Activated CD8-positive, alpha-beta T cell treated with anti-CD3 and anti-CD28 coated beads for 36 hours (primary cell): Measurements from ENCODE around the gene S100A14. TPM values are rescaled to one million over a fixed set of nuclear protein-coding genes. Genes with fewer than 3 reads are reported as not detected.

Source experiments
- ATAC-seq: fragments of 200-7000 bp; cut with Tn5 transposase; one replicate; pipeline ENCODE4 v1.10.0; 2021; ENCODE audit warnings: mild to moderate bottlenecking, moderate library complexity
- CTCF ChIA-PET: fragments of 350-600 bp; sonication (Branson Sonifier 250); formaldehyde crosslinking; loops from one replicate; lab custom pipeline; 2021; ENCODE audit warnings: antibody characterized with exemption; lab: Charles Lee
- POLR2A ChIA-PET: fragments of 350-600 bp; sonication (Branson Sonifier 250); formaldehyde crosslinking; loops from one replicate; lab custom pipeline; 2021; ENCODE audit warnings: antibody characterized with exemption; lab: Charles Lee
- DNase-seq: peaks from one replicate; pipeline ENCODE4 v3.0.0-alpha.2; 2020
- H3K27ac Mint-ChIP-seq: one replicate; pipeline ENCODE4 v1.8.0; 2021; ENCODE audit warnings: mild to moderate bottlenecking, mixed read lengths
- H3K27me3 Mint-ChIP-seq: one replicate; pipeline ENCODE4 v1.8.0; 2021; ENCODE audit warnings: mixed read lengths
- H3K36me3 Mint-ChIP-seq: one replicate; pipeline ENCODE4 v1.8.0; 2021; ENCODE audit warnings: low read depth, mixed read lengths
- H3K4me1 Mint-ChIP-seq: one replicate; pipeline ENCODE4 v1.8.0; 2021; ENCODE audit warnings: low read depth, mixed read lengths
- H3K4me3 Mint-ChIP-seq: one replicate; pipeline ENCODE4 v1.8.0; 2021; ENCODE audit warnings: mild to moderate bottlenecking, moderate library complexity, mixed read lengths
- H3K9me3 Mint-ChIP-seq: one replicate; pipeline ENCODE4 v1.8.0; 2021; ENCODE audit warnings: mixed read lengths
- CTCF ChIP-seq: fragments of 200-600 bp; IDR thresholded peaks from one replicate; pipeline ENCODE4 v1.8.0; 2022; ENCODE audit warnings: antibody characterized with exemption, mild to moderate bottlenecking
- intact Hi-C: fragments of 100-400 bp; cut with micrococcal nuclease; formaldehyde crosslinking; loops from one replicate; pipeline ENCODE4 v1.10.0; 2022
- total RNA-seq, 2 experiments: library from RNA; stranded (reverse); gene quantifications; one replicate each; pipeline ENCODE4 v1.2.3, GENCODE V29; 2021

The S100A14 gene
- total RNA-seq, 2 experiments from 2014 or later: not detected

DNA sequence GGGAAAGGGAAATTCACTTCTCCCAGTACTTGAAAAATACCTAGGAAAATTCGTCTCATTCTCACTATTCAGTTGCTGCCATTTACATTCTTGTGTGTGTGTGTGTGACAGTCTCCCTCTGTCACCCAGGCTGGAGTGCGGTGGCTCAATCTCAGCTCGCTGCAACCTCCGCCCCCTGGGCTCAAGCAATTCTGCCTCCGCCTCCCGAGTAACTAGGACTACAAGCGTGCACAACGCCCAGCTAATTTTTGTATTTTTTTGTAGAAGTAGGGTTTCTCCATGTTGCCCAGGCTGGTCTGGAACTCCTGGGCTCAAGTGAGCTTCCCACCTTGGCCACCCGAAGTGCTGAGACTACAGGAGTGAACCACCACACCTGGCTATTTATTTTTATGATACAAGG lies 43.5 kb upstream of the S100A14 start:
- Mint-ChIP-seq H3K4me1 (peaks cover 12% of the 10 kb centered on the region), H3K36me3 (peaks cover 33% of the 10 kb centered on the region), H3K27me3 (no peaks in the 10 kb centered on the region), H3K27ac (peak overlapping the region; percentile 96), H3K4me3 (peak overlapping the region; percentile 98), H3K9me3 (no peaks in the 10 kb centered on the region)
- ChIA-PET CTCF (interaction anchor here (0.9 to 2.1 kb wide), 4 partner anchors 25 to 149 kb away, joined by 3 to 8 read pairs (median 6); partner anchors contain the start of gene CHTOP), POLR2A (interaction anchor here (0.7 to 5.6 kb wide), 9 partner anchors 8 to 331 kb away, joined by 3 to 44 read pairs (median 8); partner anchors contain the start of genes CHTOP, ILF2 and RPS27)
- TF ChIP-seq CTCF: no peak
- intact Hi-C loops: no loop called here
- no peak for DNase-seq
- no peak for ATAC-seq

DNA sequence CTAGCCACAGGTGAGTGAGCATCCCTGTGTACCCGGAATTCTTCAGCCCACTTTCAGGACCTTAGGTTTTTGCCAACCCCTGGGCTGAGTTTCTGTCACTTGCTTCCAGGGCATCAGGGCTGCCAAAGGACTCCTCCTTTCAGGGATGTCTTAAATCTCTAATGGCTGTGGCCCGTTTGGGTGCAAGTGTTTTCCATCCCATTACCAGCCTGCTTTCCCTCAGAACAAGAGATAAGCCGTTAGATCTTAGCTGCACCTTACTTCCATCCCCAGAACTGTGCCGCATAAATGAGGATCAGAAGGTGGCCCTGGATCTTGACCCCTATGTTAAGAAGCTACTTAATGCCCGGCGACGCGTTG lies 43.0 kb upstream of the S100A14 start:
- H3K27ac Mint-ChIP-seq: peak overlapping the region; percentile 96
- H3K36me3 Mint-ChIP-seq: peaks cover 29% of the 10 kb centered on the region
- ChIA-PET POLR2A (interaction anchor here (0.8 to 5.6 kb wide), 7 partner anchors 9 to 126 kb away, joined by 3 to 44 read pairs (median 9); partner anchors contain the start of genes CHTOP and ILF2), CTCF (interaction anchor here (0.8 to 2.1 kb wide), 6 partner anchors 10 to 149 kb away, joined by 3 to 8 read pairs (median 4); partner anchors contain the start of gene CHTOP)
- no peaks in the 10 kb centered on the region for H3K27me3 Mint-ChIP-seq
- TF ChIP-seq CTCF: no peak
- DNase-seq (no peak), ATAC-seq (no peak)
- intact Hi-C loops: no loop called here
- peak overlapping the region; percentile 98 for H3K4me3 Mint-ChIP-seq
- H3K4me1 Mint-ChIP-seq: peaks cover 12% of the 10 kb centered on the region
- H3K9me3 Mint-ChIP-seq: no peaks in the 10 kb centered on the region

- Mint-ChIP-seq H3K27ac (peak within 1 kb of the TSS; percentile 96), H3K27me3 (no peaks in the 10 kb centered on the region), H3K4me3 (peak within 1 kb of the TSS; percentile 98), H3K4me1 (peaks cover 12% of the 10 kb centered on the region), H3K36me3 (peaks cover 25% of the 10 kb centered on the region), H3K9me3 (no peaks in the 10 kb centered on the region)
- ChIA-PET POLR2A (interaction anchor here (0.8 to 5.6 kb wide), 6 partner anchors 9 to 126 kb away, joined by 3 to 44 read pairs (median 10); partner anchors contain the start of genes CHTOP and ILF2), CTCF (interaction anchor here (0.8 to 2.1 kb wide), 7 partner anchors 10 to 148 kb away, joined by 3 to 8 read pairs (median 3); partner anchors contain the start of gene CHTOP)
- intact Hi-C loops: no loop called here
- no peak for TF ChIP-seq CTCF
- peak; percentile 95 for ATAC-seq
- peak; percentile 96 for DNase-seq
Measured at GRCh38 chr1:153658400-153659174, 42.5 kb upstream of the S100A14 start, which contains the start of gene SNAPIN. Gene SNAPIN (plus strand): TSS chr1:153658703. CDS start chr1:153658744, 41 bp downstream.

DNA sequence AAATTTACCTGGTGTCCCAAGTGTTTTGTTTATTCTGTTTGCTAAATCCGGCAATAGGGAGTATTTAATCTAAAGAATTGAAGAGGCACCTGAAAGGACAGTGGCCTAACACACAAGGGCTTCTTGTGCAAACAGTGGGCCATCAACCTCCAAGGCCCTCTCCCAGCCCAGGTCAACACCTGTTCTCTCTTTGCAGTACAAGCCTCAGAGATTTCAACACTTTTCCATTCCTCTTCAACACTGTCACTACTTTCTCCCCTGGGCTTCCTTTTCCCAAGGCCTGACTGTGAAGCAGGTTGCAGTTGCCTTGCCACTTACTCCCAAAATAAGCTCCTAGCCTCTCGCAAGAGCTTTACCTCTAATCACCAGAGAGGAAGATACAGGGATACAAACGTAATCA lies 39.2 kb upstream of the S100A14 start:
- Mint-ChIP-seq H3K27ac (no peak overlapping the region), H3K27me3 (no peaks in the 10 kb centered on the region), H3K36me3 (no peaks in the 10 kb centered on the region), H3K9me3 (no peaks in the 10 kb centered on the region), H3K4me1 (peaks cover 10% of the 10 kb centered on the region), H3K4me3 (no peak overlapping the region)
- intact Hi-C loops: no loop called here
- no peak for TF ChIP-seq CTCF
- DNase-seq (no peak), ATAC-seq (no peak)
- ChIA-PET CTCF (interaction anchor here (0.6 to 0.8 kb wide), 2 partner anchors 11 to 94 kb away, joined by 3 read pairs; no protein-coding TSS in a partner anchor), POLR2A (interaction anchor here (1.7 kb wide), 1 partner anchor 21 kb away, joined by 4 read pairs; the partner anchor contains the start of gene CHTOP)
